SIG-M5 treated with dmso at 0.1 percent for 504 hours (cell line): ENCODE data around the gene CAMK2D.

Experiments
- DNase-seq: peaks from one replicate; lab custom pipeline; 2025; ENCODE audit not compliant: unreplicated experiment; lab: John Stamatoyannopoulos, UW

CAMK2D gene

DNA sequence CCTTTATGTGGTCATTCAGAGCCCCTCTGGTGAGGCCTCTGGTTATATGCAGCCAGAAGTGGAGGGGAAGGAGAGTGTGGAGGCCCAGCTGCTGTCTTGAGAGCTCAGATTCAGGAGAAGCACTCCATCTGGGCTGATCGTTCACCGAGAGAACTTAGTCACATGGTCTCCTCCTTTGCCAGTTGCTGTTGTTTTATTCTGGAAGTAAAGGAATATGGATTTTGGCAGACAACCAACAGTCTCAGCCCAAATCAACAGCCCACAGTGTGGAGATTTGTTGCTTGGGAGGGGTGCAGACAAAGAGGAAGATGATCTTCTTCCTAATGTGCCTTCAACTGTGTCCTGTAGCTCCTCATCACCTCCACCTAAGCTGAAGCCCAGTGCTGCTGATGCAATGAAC is 356.7 kb downstream of the CAMK2D start:
- no peak for DNase-seq

DNA sequence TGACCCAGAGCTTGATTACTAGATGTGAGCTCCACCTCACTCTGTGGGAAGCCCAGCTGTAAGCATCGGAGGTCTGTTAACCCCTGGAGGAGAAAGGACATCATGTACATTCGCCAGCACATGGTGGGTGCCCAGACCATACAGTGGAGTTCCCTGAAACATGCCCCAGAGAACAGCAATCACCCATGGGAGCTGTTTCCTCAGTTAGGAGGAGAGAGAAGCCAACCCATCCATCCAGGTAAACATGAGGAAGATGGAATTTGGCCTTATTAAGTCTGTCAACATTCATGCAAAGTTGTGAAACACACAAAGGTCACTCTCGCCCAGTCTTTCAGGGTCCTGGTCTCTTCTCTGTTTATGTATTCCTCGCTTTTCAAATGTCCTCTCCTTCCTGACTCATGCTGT is 357.4 kb downstream of the CAMK2D start:
- DNase-seq = no peak
